PFSK-1 (cell line): ENCODE data around the gene SLC12A3.

Experiments
- FOXP2 ChIP-seq: optimal IDR thresholded peaks from 2 replicates; pipeline ENCODE3; 2011; ENCODE audit warnings: borderline replicate concordance, control low read depth, inconsistent platforms; ENCODE audit not compliant: insufficient read depth; ENCODE audit errors: extremely low read length, extremely low read depth
- POLR2AphosphoS5 ChIP-seq: IDR thresholded peaks from 2 replicates; pipeline ENCODE4 v1.6.1; 2012; ENCODE audit warnings: low read depth, mild to moderate bottlenecking, control low read depth, low read length, moderate library complexity
- SIN3A ChIP-seq: IDR thresholded peaks from 2 replicates; pipeline ENCODE4 v1.6.1; 2012; ENCODE audit warnings: mild to moderate bottlenecking, low read length, moderate library complexity, borderline replicate concordance; ENCODE audit not compliant: insufficient read depth
- TAF1 ChIP-seq: IDR thresholded peaks from 2 replicates; pipeline ENCODE4 v1.6.1; 2012; ENCODE audit warnings: low read length, control low read depth, borderline replicate concordance; ENCODE audit not compliant: insufficient read depth
- TF ChIP-seq, protein P1 (sequence below), 2 experiments: IDR thresholded peaks; 2 replicates each; pipeline versions ENCODE4 v1.6.1 to v1.8.0; 2011 to 2012; ENCODE audit warnings: low read depth in 2 of 2, low read length in 2 of 2, control low read depth in 1 of 2, inconsistent platforms in 1 of 2, mild to moderate bottlenecking in 1 of 2, moderate library complexity in 1 of 2; ENCODE audit not compliant: insufficient read depth in 1 of 2

Gene SLC12A3

DNA sequence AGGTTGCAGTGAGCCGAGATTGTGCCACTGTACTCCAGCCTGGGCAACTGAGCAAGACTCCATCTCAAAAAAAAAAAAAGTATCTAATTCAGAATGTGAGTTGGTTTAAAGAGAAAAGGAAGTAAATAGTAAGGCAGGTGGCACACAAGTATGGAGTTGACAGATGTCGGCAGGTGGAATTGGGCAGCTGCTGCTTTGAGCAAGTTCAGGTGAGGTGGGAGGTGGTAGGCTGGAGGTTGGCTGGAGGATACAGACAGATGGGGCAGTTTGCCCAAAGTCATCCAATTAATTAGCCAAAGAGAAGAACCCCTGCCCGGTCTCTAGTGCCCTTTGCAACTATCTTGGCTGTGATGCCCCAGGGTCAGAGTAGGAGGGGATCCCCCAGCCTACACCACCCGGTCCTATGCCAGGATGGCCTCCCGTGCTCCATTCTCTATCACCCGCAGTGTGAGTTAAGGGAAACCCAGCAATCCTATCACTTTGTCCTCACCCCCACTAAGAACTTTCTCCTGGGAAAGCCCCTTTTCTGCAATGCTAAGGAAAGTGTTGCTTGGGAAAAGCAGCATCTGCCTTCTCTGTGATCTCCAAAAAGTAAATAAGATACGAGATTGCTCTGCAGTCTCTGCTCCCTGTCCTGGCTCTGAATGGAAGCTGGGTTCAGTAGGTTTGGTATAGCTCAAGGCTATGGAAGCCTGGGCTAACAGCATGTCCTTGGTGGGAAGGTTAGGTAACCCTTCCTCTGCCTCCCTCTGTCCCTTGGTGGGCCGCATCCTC, 32.2 kb downstream of the SLC12A3 start:
- TF ChIP-seq, protein P1, sequence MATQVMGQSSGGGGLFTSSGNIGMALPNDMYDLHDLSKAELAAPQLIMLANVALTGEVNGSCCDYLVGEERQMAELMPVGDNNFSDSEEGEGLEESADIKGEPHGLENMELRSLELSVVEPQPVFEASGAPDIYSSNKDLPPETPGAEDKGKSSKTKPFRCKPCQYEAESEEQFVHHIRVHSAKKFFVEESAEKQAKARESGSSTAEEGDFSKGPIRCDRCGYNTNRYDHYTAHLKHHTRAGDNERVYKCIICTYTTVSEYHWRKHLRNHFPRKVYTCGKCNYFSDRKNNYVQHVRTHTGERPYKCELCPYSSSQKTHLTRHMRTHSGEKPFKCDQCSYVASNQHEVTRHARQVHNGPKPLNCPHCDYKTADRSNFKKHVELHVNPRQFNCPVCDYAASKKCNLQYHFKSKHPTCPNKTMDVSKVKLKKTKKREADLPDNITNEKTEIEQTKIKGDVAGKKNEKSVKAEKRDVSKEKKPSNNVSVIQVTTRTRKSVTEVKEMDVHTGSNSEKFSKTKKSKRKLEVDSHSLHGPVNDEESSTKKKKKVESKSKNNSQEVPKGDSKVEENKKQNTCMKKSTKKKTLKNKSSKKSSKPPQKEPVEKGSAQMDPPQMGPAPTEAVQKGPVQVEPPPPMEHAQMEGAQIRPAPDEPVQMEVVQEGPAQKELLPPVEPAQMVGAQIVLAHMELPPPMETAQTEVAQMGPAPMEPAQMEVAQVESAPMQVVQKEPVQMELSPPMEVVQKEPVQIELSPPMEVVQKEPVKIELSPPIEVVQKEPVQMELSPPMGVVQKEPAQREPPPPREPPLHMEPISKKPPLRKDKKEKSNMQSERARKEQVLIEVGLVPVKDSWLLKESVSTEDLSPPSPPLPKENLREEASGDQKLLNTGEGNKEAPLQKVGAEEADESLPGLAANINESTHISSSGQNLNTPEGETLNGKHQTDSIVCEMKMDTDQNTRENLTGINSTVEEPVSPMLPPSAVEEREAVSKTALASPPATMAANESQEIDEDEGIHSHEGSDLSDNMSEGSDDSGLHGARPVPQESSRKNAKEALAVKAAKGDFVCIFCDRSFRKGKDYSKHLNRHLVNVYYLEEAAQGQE (IDR thresholded peaks at IDR 0.05; ENCODE audit: insufficient read depth in 1 of 2, low read depth in 2 of 2, low read length in 2 of 2): no peak
- no peak for TF ChIP-seq SIN3A
- no peak for TF ChIP-seq POLR2AphosphoS5
- no peak for TF ChIP-seq TAF1
- no peak for TF ChIP-seq FOXP2

DNA sequence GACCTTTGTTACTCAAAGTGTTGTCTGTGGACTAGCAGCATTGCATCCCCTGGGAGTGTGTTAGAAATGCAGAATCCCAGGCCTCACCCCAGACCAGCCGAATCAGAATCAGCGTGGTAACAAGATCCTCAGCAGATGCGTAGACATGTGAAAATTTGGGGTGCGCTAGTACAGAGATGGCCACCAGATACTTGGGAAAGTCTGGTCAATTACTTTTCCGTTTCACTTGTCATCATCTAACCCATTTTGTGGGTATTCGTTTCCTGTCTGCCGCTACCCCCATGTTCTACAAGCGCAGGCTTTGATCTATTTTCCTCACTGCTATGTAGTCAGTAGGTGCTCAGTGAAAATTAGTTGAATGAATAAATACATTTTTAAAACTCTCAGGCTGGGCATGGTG, 33.8 kb downstream of the SLC12A3 start:
- no peak for TF ChIP-seq TAF1
- TF ChIP-seq POLR2AphosphoS5: no peak
- no peak for TF ChIP-seq FOXP2
- TF ChIP-seq, protein P1 (IDR thresholded peaks at IDR 0.05; ENCODE audit: insufficient read depth in 1 of 2, low read depth in 2 of 2, low read length in 2 of 2): no peak
- no peak for TF ChIP-seq SIN3A

DNA sequence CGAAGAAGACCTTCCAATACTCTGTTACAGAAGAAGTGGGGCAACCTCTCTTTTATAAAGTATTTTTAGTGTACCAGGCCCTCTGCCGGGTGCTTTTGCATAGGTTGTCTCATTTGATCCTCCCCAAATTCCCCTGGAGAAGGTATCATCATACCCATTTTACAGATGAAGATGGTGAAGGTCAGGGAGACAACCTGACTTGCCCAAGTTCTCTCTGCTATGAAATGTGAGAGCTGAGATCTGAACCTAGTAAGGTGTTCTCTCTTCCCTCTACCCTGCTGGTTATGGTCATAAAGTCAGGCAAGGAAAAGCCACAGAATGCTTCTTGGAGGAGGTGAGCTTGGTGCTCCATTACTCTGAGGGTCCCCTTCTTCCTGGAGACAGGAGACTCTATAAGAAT, 38.9 kb downstream of the SLC12A3 start:
- TF ChIP-seq POLR2AphosphoS5 (no peak), FOXP2 (no peak), SIN3A (no peak), TAF1 (no peak)
- TF ChIP-seq, protein P1 (IDR thresholded peaks at IDR 0.05; ENCODE audit: insufficient read depth in 1 of 2, low read depth in 2 of 2, low read length in 2 of 2): no peak

DNA sequence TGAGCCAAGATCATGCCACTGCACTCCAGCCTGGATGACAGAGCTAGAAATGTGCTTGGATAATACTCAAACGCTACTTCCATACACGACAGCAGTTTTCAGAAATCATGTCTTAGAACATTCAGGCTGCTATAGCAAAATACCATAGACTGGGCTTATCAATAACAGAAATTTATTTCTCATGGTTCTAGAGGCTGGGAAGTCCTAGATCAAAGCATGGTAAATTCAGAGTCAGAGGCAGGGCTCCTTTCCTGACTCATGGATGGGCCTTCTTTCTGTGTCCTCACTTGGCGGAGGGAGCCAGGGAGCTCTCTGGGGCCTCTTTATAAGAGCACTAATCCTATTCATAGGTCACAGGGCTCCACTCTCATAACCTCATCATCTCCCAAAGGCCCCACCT, 42.4 kb downstream of the SLC12A3 start:
- TF ChIP-seq, protein P1 (IDR thresholded peaks at IDR 0.05; ENCODE audit: insufficient read depth in 1 of 2, low read depth in 2 of 2, low read length in 2 of 2): no peak
- no peak for TF ChIP-seq SIN3A
- no peak for TF ChIP-seq FOXP2
- no peak for TF ChIP-seq TAF1
- TF ChIP-seq POLR2AphosphoS5: no peak
